ENCODE results near the gene LENEP.

DNA sequence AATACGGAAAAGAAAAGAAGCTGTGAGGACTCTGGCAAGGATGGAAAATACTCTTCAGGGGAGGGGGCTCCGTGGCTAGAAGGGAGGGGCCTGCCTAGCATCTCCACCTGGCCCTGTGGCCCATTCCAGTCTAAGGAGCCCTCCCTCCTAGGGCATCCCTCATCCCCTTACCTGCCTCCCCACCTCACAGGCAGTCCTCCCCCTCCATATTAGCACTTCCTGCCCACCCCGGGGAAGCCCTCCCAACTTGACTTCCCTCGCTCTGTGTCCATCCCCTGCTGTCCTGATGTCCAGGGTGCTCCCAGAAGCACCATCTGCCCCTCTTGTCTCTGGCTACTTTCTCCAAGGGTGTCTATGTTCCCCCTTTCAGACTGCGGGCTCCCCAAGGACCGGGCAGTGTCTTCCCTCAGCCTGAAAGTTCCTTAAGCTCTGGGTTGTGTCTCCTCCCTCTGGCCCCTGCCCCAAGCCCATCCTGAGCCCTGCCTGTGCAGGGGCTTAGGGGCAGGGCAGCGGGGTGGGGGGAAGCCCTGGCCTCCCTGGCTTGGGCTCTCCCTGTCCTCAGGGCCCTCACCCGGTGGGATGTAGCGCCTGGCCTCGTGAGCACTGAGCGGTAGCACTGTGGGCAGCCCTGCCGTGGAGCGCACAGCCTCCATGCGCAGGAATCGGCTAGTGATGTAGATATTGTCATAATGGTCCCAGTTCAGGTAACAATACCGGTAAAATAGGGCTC is 36.3 kb downstream of the LENEP start:
- TF ChIP-seq, protein P1, sequence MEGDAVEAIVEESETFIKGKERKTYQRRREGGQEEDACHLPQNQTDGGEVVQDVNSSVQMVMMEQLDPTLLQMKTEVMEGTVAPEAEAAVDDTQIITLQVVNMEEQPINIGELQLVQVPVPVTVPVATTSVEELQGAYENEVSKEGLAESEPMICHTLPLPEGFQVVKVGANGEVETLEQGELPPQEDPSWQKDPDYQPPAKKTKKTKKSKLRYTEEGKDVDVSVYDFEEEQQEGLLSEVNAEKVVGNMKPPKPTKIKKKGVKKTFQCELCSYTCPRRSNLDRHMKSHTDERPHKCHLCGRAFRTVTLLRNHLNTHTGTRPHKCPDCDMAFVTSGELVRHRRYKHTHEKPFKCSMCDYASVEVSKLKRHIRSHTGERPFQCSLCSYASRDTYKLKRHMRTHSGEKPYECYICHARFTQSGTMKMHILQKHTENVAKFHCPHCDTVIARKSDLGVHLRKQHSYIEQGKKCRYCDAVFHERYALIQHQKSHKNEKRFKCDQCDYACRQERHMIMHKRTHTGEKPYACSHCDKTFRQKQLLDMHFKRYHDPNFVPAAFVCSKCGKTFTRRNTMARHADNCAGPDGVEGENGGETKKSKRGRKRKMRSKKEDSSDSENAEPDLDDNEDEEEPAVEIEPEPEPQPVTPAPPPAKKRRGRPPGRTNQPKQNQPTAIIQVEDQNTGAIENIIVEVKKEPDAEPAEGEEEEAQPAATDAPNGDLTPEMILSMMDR (IDR thresholded peaks at IDR 0.05; ENCODE audit: borderline replicate concordance, extremely low read depth, low read length, poor library complexity, severe bottlenecking) = no peak
- TF ChIP-seq EZH2 (IDR thresholded peaks at IDR 0.05; ENCODE audit: borderline replicate concordance, low read depth, low read length, severe bottlenecking) = no peak

Measured in DND-41 (cell line).